ENCODE measurements around the gene TATDN2. TPM values are rescaled to one million over a fixed set of nuclear protein-coding genes. Genes with fewer than 3 reads are reported as not detected.
A peak's percentile ranks its signal among the peaks of the same experiment; 100 is the strongest.

TATDN2 gene
- total and polyA plus RNA-seq, 9 of the 15 experiments (the other 6 are each of a cell fraction or from before 2014, with no cell fraction given) = 5.2 to 44.7 (median 25.8) TPM

DNA sequence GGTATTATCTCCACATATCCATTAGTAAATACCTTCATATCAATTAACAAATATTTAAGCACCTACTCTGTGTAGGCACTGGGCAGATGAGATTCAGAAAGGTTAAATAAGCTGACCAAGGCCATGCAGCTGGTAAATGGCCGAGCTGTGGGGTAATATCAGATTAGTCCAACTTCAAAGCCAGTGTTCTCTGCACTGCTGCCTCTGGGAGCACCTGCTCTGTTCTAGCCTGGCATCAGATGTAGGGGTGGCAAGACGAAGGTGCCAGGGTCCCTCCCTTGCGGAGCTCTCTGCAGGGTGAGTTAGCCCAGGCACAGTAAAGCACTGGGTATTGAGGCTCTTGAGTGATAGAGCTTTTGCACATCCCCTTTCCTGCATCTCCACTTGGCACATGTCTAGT is 5.5 kb downstream of the TATDN2 start:
- H4K20me1 ChIP-seq (replicated peaks; ENCODE audit: control insufficient read depth, insufficient read depth, low read length) = peaks cover 7% of the 10 kb centered on the region; the same call in 1 of the 2 replicates
- no peak overlapping the region for H3K4me2 ChIP-seq (ENCODE audit: insufficient read depth, low read length)
- peaks cover 9 to 10% of the 10 kb centered on the region in 2 experiments; a peak in 4 of 5 replicates for H3K4me1 ChIP-seq (replicated peaks in 1 of 2; ENCODE audit: control insufficient read depth in 2 of 2, insufficient read depth in 2 of 2, low read length in 2 of 2)
- peak overlapping the region in 1 of 2 experiments; percentile 0; a peak in 1 of 4 replicates for H3K9ac ChIP-seq (ENCODE audit: insufficient read depth in 1 of 2, low read depth in 2 of 2, low read length in 2 of 2)
- no peak overlapping the region for H3K27ac ChIP-seq (ENCODE audit: extremely low read depth, low read depth, low read length)
- intact Hi-C loops (cut with micrococcal nuclease) (no loop called here), in situ Hi-C loops (cut with MboI) (no loop called here)
- ATAC-seq (no peak), DNase-seq (ENCODE audit: extremely low read depth in 1 of 4, low spot score in 3 of 4) (no peak), FAIRE-seq (no peak)
- no peaks in the 10 kb centered on the region for H3K9me3 ChIP-seq (replicated peaks; ENCODE audit: control insufficient read depth, insufficient read depth, low read depth, low read length)
- H3K36me3 ChIP-seq (ENCODE audit: control insufficient read depth, insufficient read depth, low read length) = peaks cover 63% of the 10 kb centered on the region
- ChIA-PET CTCF (ENCODE audit: low intra/inter-chr PET ratio) (no interaction called here), POLR2A (interaction anchor here (0.5 to 2.5 kb wide), 6 partner anchors 10 to 98 kb away, joined by 3 to 14 read pairs (median 3); no protein-coding TSS in a partner anchor)
- H3K9me1 ChIP-seq (ENCODE audit: control insufficient read depth, insufficient read depth, low read length) = no peaks in the 10 kb centered on the region
- H3K79me2 ChIP-seq (ENCODE audit: control insufficient read depth, insufficient read depth, low read length) = peaks cover 78% of the 10 kb centered on the region
- no peak overlapping the region for H3K4me3 ChIP-seq
- no peaks in the 10 kb centered on the region for H3K27me3 ChIP-seq (ENCODE audit: control insufficient read depth in 2 of 2, insufficient read depth in 2 of 2, low read length in 2 of 2)
- BruUV-seq (replicated peaks) = no TSS peak
- no peak overlapping the region for H2AFZ ChIP-seq (ENCODE audit: low read depth, low read length)
- 98% methylated on average over 3 of the region's 3 CpGs for WGBS (ENCODE audit: insufficient coverage, low coverage, missing lambda C conversion rate)
- TF ChIP-seq NEUROD1 (IDR thresholded peaks at IDR 0.05; ENCODE audit: borderline replicate concordance, low read depth, low read length, partially characterized antibody) = no peak
- no peak for TF ChIP-seq NR2C2 (CRISPR knock-in tag; IDR thresholded peaks at IDR 0.05)
- no peak for TF ChIP-seq NR2C2 (tag; IDR thresholded peaks at IDR 0.05)
- TF ChIP-seq PCBP1 (IDR thresholded peaks at IDR 0.05; ENCODE audit: low read depth, low read length, poor library complexity, severe bottlenecking) = no peak
- TF ChIP-seq PYGO2 (tag; IDR thresholded peaks at IDR 0.05) = no peak
- no peak for TF ChIP-seq DEAF1 (CRISPR knock-in tag; IDR thresholded peaks at IDR 0.05)
- TF ChIP-seq ZC3H8 (IDR thresholded peaks at IDR 0.05) = no peak
- TF ChIP-seq, protein P1, sequence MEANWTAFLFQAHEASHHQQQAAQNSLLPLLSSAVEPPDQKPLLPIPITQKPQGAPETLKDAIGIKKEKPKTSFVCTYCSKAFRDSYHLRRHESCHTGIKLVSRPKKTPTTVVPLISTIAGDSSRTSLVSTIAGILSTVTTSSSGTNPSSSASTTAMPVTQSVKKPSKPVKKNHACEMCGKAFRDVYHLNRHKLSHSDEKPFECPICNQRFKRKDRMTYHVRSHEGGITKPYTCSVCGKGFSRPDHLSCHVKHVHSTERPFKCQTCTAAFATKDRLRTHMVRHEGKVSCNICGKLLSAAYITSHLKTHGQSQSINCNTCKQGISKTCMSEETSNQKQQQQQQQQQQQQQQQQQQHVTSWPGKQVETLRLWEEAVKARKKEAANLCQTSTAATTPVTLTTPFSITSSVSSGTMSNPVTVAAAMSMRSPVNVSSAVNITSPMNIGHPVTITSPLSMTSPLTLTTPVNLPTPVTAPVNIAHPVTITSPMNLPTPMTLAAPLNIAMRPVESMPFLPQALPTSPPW (CRISPR knock-in tag; IDR thresholded peaks at IDR 0.05) = no peak
- no peak for TF ChIP-seq CBFA2T3 (IDR thresholded peaks at IDR 0.05)
- TF ChIP-seq PHB2 (IDR thresholded peaks at IDR 0.05; ENCODE audit: low read depth) = no peak
- TF ChIP-seq TGIF2 (CRISPR knock-in tag; IDR thresholded peaks at IDR 0.05) = no peak
- TF ChIP-seq, protein P2, sequence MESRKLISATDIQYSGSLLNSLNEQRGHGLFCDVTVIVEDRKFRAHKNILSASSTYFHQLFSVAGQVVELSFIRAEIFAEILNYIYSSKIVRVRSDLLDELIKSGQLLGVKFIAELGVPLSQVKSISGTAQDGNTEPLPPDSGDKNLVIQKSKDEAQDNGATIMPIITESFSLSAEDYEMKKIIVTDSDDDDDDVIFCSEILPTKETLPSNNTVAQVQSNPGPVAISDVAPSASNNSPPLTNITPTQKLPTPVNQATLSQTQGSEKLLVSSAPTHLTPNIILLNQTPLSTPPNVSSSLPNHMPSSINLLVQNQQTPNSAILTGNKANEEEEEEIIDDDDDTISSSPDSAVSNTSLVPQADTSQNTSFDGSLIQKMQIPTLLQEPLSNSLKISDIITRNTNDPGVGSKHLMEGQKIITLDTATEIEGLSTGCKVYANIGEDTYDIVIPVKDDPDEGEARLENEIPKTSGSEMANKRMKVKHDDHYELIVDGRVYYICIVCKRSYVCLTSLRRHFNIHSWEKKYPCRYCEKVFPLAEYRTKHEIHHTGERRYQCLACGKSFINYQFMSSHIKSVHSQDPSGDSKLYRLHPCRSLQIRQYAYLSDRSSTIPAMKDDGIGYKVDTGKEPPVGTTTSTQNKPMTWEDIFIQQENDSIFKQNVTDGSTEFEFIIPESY (CRISPR knock-in tag; IDR thresholded peaks at IDR 0.05) = no peak
- no peak for TF ChIP-seq ZNF232 (CRISPR knock-in tag; IDR thresholded peaks at IDR 0.05)
- no peak for TF ChIP-seq HMGXB4 (CRISPR knock-in tag; IDR thresholded peaks at IDR 0.05)
- TF ChIP-seq SMAD3 (CRISPR knock-in tag; conservative IDR thresholded peaks at IDR 0.05) = no peak
- no peak for TF ChIP-seq TCF7L2 (IDR thresholded peaks at IDR 0.05; ENCODE audit: low read depth, low read length)
- TF ChIP-seq ZNF174 (CRISPR knock-in tag; IDR thresholded peaks at IDR 0.05) = no peak
- TF ChIP-seq TBP (optimal IDR thresholded peaks at IDR 0.05; ENCODE audit: low read depth, low read length) = no peak

Data from K562 (cell line).